ENCODE data around the gene SLC25A47.
"Not testable (repeated sequence)": the region's sequence is repeated elsewhere in the genome, so short reads cannot be mapped to it uniquely, and the experiment has no call there.

Gene SLC25A47, protein sequence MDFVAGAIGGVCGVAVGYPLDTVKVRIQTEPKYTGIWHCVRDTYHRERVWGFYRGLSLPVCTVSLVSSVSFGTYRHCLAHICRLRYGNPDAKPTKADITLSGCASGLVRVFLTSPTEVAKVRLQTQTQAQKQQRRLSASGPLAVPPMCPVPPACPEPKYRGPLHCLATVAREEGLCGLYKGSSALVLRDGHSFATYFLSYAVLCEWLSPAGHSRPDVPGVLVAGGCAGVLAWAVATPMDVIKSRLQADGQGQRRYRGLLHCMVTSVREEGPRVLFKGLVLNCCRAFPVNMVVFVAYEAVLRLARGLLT

DNA sequence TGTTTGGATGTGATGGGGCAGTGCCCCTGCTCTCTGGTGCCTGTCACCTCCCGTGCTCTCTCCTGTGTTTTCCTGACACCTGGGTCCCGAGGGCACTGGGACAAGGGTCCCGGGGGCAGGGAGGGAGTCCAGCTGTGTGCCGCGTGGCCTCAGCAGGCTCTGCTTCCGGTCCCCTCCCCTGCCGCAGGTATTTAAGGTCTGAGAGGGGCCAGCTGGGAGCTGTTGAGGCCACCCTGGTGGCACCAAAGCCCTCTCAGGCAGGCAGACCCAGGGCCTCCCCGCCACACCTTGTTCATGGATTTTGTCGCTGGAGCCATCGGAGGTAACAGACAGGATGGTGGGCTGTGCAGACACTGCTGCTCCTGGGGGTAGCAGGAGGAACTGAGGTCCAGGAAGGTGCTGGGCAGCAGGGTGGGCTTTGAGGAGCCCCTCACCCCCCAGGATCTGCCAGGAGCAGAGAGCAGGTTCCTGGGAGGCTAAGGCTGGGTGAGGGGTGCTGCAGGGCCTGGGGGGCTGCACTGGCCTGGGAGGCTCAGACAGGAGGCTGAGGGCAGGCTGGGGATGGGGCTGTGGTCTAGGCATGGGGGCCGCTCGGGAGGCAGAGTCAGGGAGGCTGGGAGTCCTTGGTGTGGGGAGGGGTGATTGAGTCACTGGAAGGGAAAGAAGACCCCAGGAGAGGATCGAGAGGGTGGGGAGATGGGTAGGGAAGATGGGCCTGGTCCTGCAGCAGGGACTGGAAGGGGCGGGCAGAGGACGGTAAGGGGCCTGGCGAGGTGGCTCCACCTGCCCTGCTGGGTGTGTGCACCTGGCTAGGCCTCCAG lies at the start of gene SLC25A47:
Gene SLC25A47 (plus strand): TSS at position 219 of the 821 bp plus-strand sequence. CDS start 76 bp downstream, at position 295.
- DNase-seq (ENCODE audit: low read depth) = no peak

DNA sequence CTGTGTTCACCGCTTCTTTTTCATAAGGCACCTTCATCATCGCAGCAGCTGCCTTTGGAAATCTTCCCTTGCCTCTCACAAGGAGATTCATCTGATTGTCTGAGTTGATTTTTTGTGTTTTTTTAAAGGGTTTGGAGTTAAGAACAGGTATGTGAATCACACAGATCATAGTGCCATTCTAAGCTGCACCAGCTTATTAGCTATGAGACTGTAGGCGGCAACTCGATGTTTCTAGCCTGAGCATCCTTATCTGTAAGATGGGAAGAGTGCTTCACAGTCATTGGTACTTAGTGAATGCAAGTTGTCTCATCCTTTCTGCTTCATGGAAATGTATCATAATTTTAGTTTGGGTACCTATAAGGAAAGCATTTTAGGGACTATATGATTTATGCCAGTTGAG lies 48.9 kb upstream of the SLC25A47 start:
- no peak for DNase-seq (ENCODE audit: low read depth)

DNA sequence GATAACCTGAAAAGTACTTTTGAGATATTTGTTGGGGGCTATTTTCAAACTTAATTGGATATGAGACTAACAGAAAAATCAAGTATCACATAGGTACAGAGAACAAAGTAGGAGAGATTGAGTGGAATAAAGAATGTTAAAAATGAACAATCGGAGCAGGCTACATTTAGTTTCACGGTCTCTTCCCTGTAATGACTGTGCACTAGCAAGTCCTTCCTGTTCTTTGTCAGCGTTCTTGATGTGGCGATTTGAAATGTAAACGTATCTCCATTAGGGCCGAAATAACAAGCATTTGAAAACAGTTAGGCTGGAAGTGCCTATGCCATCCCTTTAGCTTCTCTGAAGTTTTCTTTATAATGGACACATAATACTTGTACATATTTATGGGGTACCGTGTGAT lies 47.9 kb upstream of the SLC25A47 start:
- no peak for DNase-seq (ENCODE audit: low read depth)

DNA sequence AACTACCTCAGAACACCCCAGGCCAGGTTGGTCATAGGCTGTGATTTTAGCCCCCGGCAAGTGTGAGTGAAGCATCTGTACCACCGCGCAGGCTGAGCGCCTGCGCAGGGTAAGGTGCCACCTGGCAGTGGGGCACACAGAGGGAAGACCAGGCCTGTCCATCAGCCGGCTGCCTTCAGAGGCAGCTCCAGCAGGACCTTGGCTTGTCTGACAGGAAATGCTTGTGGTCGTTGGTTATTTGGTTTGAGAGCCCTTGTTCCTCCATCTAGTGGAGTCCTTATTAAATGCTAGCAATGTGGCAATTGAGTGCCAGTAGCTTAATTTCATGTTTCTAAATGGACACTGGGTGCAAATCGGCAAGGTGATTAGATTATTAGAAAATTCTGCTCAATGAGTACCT lies 44.4 kb upstream of the SLC25A47 start:
- DNase-seq (ENCODE audit: low read depth) = no peak

DNA sequence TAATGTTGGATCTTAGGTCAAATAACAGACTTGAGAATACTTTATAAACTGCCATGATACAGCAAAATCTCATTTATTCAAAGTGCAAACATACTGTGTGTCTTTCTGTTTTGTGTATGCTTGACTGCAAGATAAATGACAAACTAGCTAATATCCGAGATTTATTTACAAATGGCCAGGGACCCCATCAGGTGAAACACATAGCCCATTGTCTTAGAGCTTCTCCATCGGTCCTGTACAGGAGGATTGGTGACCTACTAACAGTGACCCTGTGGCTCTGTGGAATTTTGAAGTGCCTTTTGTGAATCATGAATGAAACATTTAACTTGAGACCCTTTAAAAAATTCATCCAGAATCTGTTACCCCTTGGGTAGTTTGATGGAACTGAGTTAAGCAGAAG lies 44.0 kb upstream of the SLC25A47 start:
- no peak for DNase-seq (ENCODE audit: low read depth)

DNA sequence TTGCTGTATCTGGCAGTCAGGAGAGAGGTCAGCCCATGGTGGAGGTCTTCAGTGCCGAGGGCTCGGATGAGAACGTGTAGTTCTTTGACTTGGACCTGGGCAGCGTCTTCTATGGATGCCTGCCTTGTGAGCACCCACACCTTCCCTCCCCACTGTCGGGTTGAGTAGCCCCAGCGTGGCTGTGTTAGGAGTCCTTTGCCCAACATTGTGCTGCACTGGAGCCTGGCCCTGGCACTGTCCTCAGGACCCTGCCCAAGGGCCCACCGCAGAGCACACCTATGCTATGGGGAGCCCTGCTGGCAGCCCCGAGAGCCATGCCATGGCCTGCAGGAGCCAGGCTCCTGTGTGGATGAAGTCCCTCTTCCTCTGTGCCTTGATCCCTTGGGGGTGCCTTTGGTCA lies 43.6 kb upstream of the SLC25A47 start:
- no peak for DNase-seq (ENCODE audit: low read depth)

DNA sequence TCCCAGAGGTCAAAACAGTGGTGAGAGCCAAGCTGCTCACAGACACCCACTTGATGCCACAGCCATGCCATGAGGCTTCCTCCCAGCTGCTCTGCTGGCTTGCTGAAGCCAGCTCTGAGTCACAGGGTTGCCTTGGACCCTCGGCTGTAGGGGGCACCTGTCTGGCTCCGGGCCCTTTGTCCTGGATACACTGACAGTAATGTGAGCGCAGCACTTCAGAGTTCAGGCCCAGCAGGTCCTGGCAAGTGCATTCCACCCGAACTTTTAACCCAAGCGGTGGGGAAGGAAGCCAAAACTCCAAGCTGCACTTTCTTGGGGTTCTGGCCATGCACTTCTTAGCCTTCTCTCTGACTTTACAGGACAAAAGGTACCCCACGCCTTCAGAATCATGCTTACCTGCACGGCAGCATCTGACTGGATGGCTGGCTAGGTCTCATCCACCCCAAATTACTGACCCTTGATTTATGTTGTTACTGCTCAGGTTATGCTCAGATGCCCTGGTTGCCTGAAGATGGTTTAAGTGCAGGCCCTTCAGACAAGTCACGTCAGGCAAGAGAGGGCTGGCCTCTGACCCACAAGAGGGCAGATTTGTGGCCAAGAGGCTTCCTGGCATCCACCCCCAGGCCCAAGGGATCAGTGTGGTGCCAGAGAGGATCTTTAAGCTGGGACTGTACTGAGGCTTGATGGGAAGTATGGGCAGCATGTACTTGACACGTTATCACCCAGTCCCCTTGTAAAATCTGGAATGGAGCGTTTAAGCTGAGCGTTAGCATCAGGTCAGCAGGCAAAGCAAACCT lies 41.7 kb upstream of the SLC25A47 start:
- no peak for DNase-seq (ENCODE audit: low read depth)

DNA sequence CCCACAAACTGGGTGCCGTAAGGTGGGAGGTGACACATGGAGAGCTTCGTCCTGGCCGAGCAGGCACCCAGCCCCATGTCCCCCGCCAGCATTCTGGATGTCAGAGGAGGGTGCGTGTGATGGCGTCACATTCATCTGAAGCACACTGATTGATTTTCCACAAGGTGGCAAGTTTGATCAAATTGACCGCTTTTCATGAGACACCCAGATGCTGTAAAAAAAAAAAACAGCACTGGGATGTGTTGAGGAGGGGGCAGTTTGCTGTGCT lies 41.1 kb upstream of the SLC25A47 start:
- DNase-seq (ENCODE audit: low read depth) = no peak

DNA sequence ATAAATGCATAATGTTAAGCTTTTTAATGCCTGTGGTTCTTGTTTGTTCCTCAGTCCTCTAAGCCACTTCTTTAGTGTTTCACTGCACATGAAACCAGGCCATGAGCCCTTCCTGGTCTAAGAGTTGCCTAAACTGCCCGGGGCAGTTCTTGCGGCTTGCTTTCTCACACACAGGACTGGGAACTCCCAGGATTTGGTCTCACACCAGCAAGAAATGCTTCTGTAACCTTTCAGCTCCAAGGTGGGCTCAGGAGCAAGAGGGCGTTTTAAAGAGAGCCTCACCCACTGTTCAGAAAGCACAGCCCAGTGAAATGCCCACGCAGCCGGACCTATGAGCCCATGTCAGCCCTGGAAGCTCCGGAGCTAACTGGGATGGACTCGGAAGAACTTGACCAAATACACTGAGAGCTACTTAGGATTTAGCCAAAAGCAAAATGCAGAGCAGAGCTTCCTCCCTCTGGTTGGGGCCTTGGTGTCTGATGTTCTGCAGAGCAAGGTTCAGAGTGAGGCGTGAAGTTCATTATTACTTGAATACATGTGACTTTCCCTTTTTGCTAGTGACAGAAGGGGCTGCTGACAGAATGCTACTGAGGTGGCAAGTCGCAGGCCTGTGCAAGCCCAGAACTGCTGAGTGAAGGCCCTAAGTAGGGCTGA lies 40.2 kb upstream of the SLC25A47 start:
- no peak for DNase-seq (ENCODE audit: low read depth)

DNA sequence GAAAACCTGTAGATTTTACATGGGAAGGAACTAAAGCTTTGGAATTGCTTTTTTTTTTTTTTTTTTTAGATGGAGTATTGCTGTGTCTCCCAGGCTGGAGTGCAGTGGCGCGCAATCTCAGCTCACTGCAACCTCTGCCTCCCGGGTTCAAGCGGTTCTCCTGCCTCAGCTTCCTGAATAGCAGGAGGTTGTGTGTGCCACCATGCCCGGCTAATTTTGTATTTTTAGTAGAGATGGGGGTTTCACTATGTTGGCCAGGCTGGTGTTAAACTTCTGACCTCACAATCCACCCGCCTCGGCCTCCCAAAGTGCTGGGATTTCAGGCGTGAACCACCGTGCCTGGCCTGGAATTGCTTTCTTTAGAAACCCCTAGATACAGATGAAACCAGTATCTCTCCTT lies 39.7 kb upstream of the SLC25A47 start:
- not testable (repeated sequence) for DNase-seq (ENCODE audit: low read depth)

DNA sequence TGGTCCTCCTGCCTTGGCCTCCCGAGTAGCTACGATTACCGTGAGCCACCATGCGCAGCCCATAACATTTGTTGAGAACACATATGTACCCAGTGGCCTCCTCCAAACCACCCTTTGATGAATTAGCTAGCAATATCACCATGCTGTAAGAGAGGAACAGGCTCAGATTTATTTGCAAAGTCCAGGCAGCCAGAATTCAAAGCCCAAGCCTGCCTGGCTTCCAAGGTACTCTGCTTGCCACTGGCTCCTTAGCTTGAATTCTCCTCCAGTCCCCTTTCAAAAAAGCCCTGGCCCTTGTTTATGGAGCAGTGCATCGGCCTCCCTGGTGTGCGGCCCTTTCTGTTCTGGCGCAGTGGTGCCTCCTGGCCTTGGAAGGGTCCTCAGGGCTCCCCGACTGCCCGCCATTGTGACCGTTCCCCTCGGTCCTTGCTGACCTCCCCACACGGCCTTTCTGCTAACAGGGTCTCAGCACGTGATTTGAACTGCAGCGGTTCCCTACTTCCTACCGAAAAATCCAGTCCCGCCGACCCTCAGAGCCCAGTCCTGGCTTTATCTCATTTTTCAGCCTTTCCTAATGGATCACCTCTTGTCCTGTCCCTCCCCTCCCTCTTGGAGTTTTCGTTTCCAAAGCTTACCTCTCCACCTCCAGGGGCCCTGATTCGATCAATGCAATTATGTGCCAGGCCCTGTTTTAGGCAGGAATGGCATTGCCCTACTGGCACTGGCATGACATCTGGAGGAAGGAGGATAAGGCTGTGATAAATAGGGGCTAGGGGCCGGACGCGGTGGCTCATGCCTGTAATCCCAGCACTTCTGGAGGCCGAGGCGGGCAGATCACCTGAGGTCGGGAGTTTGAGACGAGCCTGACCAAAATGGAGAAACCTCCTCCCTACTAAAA lies 38.9 kb upstream of the SLC25A47 start:
- no peak for DNase-seq (ENCODE audit: low read depth)

DNA sequence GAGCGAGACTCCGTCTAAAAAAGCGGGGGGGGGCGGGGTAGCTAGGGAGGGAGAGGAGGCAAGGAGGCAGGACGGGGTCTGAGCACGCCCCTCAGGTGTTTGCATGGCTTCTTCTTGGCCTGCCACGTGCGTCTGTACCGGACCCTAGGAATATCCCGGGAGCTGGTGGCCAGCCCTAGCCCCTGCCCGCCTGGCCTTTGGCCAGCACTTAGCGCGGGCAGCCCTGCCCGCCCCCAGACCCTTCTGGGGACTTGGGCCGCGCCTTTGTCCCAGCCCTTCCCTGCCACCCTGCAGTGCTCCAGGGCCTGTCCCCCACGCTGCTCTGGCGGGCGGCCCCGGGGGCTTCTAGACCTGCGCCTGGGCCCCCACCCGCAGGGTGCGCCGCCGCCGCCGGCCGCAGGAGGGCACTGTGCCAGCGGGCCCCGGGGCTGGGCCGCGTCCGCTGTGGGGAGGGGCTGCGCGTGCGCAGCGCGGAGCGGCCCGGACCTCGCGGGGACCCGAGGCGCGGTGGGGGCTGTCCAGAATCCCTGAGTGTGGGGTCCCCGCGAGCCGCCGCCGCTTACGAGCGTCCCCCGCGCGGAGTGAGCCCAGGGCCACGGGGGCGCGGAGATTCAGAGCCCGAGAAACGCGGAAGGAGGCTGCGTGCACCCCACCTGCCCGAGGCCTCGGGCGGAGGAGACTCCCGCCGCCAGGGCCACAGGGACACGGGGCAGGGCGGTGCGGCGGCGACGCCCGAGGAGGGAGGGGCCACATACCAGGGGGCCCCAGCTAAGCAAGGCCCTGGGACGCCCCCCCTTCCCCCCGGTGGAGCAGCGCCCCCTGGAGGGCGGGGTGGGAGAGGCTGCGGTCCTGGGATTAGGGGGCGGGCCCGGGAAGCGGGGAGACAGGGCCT lies 37.9 kb upstream of the SLC25A47 start:
- DNase-seq (ENCODE audit: low read depth) = peak; percentile 51

DNA sequence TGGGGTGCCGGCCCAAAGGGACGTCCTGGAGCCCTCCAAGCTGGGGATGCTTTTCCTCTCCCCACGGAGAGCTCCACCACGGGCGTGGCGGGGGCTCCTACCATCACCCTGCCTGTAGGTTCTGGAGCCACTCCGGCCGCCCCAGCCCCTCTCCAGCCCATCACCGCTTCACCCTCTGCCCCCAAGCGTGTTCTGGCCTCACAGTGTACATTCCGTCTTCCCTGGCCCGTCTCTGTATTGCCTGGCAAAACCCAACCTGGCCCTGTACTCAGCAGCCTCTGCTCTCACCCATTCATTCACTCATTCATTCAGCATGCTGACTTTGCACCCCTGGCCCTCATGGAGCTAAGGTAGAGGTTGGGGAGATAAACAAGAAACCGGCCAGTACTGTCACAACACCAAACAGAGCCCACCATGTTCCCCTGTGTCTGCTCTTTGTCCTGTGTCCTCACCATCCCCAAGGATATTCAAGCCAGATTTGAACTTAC lies 37.2 kb upstream of the SLC25A47 start:
- DNase-seq (ENCODE audit: low read depth) = no peak

DNA sequence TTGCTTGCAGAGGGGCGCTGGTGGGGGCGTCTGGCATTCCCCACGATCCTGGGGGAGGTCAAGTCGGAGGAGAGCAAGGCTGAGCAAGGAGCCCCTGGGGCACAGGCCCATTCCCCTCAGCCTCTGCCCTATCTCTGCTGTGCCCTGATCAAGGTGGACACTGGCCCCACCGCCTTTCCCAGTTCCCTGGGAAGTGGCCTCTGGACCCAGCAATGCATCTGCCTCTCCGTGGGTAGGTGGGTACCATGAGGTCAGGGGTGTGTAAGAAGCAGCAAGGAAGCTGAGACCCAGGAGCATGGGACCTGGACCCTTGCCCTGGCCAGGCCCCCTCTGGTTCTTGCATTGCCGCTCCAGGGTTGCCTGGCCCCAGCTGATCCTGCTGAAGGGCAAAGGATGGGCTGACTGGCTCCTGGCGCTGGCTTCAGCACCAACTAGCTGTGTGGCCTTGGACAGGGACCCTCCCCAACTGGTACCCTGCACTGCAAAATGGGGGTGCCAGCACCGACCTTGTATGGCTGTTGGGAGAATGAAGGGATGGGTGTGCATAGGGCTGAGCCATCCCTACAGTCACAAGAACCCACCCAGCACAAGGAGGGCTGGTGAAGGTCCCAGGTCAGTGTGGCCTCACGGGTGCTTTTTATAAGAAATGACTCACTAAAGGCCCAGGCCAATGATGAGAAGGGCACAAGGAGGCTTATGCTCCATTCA lies 36.5 kb upstream of the SLC25A47 start:
- DNase-seq (ENCODE audit: low read depth) = no peak

DNA sequence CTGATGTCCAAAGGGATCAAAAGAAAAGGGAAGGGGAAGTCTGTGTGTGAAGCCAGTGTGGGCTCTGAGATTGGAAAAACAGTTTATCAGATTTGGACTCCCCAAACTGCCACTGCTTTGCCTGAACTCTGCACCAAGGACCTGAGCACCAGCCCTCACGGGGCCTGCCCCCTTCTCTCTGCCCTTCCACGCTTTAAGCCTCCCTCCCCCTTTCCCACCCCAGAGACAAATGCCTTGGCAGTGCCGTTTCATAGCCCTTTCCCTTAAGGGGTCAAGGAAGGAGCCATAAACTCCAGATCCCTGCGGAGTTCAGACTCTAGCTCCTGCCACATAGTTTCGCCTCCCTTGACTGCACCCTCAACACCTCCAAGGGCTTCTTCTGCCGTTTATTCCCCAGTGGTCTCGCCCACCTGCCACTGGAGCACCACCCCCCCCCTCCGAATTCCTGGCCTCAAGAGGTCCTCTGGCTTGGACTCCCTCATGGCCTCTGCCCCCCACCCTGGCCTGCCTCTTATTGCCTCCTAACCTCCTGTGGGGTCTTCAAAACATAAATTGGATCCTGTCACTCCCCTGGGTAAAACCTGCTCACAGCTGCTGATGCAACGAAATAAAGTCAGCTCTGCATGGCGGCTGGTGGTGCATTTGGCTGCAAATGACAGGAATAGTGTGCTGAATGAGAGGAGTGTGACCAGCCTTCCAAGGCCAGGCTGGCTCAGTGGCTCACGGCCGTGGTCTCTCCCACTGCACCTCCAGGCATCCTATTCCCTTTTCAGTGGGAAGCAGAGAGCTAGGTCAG lies 35.7 kb upstream of the SLC25A47 start:
- no peak for DNase-seq (ENCODE audit: low read depth)

DNA sequence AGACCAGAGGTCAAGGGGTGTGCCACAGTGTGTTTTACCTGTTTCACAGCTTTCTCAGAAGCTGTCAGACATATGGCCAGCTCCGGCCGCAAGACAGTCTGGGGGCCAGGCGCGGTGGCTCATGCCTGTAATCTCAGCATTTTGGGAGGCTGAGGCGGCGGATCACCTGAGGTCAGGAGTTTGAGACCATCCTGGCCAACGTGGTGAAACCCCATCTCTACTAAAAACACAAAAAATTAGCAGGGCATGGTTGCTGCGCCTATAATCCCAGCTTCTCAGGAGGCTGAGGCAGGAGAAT lies 35.2 kb upstream of the SLC25A47 start:
- not testable (repeated sequence) for DNase-seq (ENCODE audit: low read depth)

DNA sequence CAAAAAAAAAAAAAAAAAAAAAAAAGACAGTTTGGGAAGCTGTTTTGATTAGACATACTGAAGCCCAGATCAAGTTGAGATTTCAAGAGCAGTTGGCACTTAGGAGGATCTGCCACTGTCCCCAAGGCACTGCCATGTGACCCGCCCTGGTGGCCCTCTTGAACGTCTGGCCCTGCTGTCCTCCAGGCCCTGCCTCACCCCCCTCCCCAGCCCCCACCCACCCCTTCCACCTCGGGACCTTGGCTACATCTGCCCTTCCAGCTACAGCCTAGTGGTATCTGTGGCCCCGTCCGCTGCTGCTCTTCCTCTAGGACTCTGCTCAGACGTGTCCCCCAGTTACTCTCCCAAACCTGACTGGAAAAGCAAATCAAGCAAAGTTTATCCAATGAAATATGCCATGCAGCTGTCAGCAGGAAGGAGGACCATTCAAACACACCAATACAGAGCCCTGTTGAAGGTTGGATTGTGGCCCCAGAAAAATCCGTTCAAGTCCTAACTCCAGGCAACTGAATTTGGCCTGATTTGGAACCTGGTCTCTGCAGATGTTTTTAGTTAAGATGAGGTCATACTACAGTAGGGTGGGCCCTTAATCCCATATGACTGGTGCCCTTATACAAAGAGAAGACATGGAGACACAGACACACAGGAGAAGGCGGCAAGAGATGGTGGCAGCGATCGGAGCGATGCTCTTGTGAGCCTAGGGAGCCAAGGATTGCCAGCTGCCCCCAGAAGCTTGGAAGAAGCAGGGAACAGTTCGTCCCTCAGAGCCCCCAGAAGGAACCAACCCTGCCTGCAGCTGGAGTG lies 34.6 kb upstream of the SLC25A47 start:
- no peak for DNase-seq (ENCODE audit: low read depth)
